Heart right ventricle (tissue), 16 donors: ENCODE results near the gene DDX47. TPM values are rescaled to one million over a fixed set of nuclear protein-coding genes. Genes with fewer than 3 reads are reported as not detected.

ENCODE experiments used
- ATAC-seq, 8 donors: fragments of 200-7000 bp; cut with Tn5 transposase; one replicate each; pipeline ENCODE4 v1.9.1; 2020; ENCODE audit warnings: mild to moderate bottlenecking in 8 of 8, moderate library complexity in 8 of 8, moderate number of reproducible peaks in 1 of 8
- DNase-seq, 2 donors: peaks; one replicate each; pipeline ENCODE4 v3.0.0-alpha.2; 2020
- H3K27ac ChIP-seq, 10 donors: fragments of 200-600 bp; sonication (generic) in 2 of 10; one replicate each; pipeline versions ENCODE4 v1.5.0 to v1.8.0; 2020 to 2022; ENCODE audit warnings: mild to moderate bottlenecking in 3 of 10
- H3K27me3 ChIP-seq, 7 donors: fragments of 200-600 bp; one replicate each; pipeline ENCODE4 v1.8.0; 2021 to 2022; ENCODE audit warnings: mild to moderate bottlenecking in 2 of 7
- H3K36me3 ChIP-seq, 9 donors: fragments of 200-600 bp; sonication (generic) in 1 of 9; one replicate each; pipeline versions ENCODE4 v1.5.0 to v1.8.0; 2020 to 2022; ENCODE audit warnings: mild to moderate bottlenecking in 2 of 9
- H3K4me1 ChIP-seq, 9 donors: fragments of 200-600 bp; sonication (generic) in 1 of 9; one replicate each; pipeline versions ENCODE4 v1.5.0 to v1.8.0; 2020 to 2022; ENCODE audit warnings: mild to moderate bottlenecking in 4 of 9
- H3K4me3 ChIP-seq, 10 donors: fragments of 200-600 bp; sonication (generic) in 2 of 10; one replicate each; pipeline versions ENCODE4 v1.5.0 to v1.8.0; 2020 to 2022; ENCODE audit warnings: mild to moderate bottlenecking in 7 of 10, moderate library complexity in 2 of 10
- H3K9me3 ChIP-seq, 11 donors: fragments of 200-600 bp in 10 of 11; sonication (generic) in 2 of 11; one replicate each; pipeline versions ENCODE4 v1.5.0 to v1.8.0; 2013 to 2022; ENCODE audit warnings: mild to moderate bottlenecking in 2 of 11, control low read depth in 1 of 11, moderate library complexity in 1 of 11
- whole genome bisulfite sequencing, 2 donors: extraction: QIAGEN DNeasy Blood & Tissue Kit; methylation state at CpG; one replicate each; pipeline ENCODE4 v1.1.7; 2013; ENCODE audit warnings: inconsistent platforms in 1 of 2; 5-methylcytosine and 5-hydroxymethylcytosine counted together
- intact Hi-C, 10 donors: fragments of 100-400 bp; cut with DNase I; formaldehyde crosslinking; loops; one replicate each; pipeline versions ENCODE4 v1.11.1 to v1.14.2; 2022
- polyA plus RNA-seq, 2 donors: library from polyadenylated mRNA; stranded (reverse); fragments of 200-250 nt; gene quantifications; one replicate each; pipeline ENCODE4 v1.2.3, GENCODE V29; 2013
- total RNA-seq, 10 donors: library from RNA; stranded (reverse); fragmentation: NEBNext Ultra II Directional in 3 of 10; extraction: Animal tissue kit (Norgen Biotek cat#: 25700) in 3 of 10; gene quantifications; one replicate each; pipeline versions ENCODE4 v1.2.1 to v1.2.4, GENCODE V29; 2021 to 2023
- TF ChIP-seq, protein P1 (sequence below), 9 donors: fragments of 200-600 bp; sonication (generic) in 2 of 9; IDR thresholded peaks; one replicate each; pipeline versions ENCODE4 v1.5.0 to v1.8.0; 2021 to 2022; ENCODE audit warnings: antibody characterized with exemption in 9 of 9, mild to moderate bottlenecking in 5 of 9, moderate library complexity in 1 of 9
- donor health status: Arrhythmogenic right ventricular cardiomyopathy.
- donor health status: ischemic (EF 13 %, LVEDD 7.1; RV severe dilation, severe dysfunction).
- donor health status: healthy with polysubstance abuse.
- donor health status: DM: no; HTN: yes; CAD: no.
- donor health status: DM: no; HTN: no; CAD: no.
- donor health status: ischemic (EF 25% LVEDD 6.9; RV normal size, moderate dysfunction).
- donor health status: ischemic (EF 25% LVEDD 5.7; RV mildly dilated, moderate dysfunction).
- donor health status: healthy.
- donor health status: DM: yes; HTN: yes; CAD: no.
- donor health status: Ischemic cardiomyopathy.
- donor health status: ischemic (EF 35%, LVEDD 5.7; RV mildly dilated, moderate dysfunction).
- donor health status: nonischemic (EF 11% LVEDD 7.7; RV severe dilation, severe dysfunction).
- donor health status: DM: yes; HTN: yes; CAD: no.
- donor health status: PGD.
- donor health status: ischemic (EF 29% LVEDD 5.4; RV normal size, mild dysfunction).
- donor health status: nonischemic (EF 23%, LVEDD 6.1; RV moderate dilation, normal function).

DDX47 gene
- total and polyA plus RNA-seq, 12 donors = 16.8 to 32.3 (median 29.7) TPM

DNA sequence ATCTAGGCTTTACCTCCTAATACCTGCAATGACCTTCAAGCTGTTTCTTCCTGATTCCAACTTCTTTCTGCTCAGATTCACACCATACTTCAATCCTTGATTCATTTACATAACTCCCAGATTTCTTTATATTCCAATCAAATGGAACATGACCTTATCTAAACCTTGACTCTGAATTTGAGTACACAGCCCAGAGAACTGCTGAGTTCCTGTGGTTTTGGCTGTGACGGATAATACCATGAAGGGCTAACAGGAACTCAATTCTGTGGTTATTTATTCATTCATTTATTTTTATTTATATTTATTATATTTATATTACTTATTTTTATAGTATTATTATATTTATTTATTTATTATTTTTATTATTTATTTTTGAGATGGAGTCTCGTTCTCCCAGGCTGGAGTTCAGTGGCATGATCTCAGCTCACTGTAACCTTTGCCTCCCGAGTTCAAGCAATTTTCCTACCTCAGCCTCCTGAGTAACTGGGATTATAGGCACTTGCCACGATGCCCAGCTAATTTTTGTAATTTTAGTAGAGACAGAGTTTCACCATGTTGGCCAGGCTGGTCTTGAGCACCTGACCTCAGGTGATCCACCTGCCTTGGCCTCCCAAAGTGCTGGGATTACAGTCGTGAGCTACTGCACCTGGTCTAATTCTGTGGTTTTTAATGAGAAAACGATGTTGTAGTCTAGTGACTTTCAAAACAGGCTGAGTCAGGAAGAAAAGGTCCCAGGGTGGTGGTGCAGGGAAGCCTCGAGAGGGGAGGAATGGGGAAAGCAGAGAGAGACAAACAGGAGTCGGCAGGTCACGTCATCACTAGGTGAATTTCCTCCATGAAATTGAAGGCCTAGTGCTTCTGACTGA lies 16.0 kb upstream of the DDX47 start:
- H3K36me3 ChIP-seq = no peaks in the 10 kb centered on the region
- no peak overlapping the region for H3K27ac ChIP-seq
- 95 to 96% methylated on average over 9 of the region's 9 CpGs for WGBS, 2 donors
- DNase-seq (no peak), ATAC-seq (no peak)
- intact Hi-C loops = no loop called here
- H3K27me3 ChIP-seq = no peaks in the 10 kb centered on the region
- TF ChIP-seq, protein P1, sequence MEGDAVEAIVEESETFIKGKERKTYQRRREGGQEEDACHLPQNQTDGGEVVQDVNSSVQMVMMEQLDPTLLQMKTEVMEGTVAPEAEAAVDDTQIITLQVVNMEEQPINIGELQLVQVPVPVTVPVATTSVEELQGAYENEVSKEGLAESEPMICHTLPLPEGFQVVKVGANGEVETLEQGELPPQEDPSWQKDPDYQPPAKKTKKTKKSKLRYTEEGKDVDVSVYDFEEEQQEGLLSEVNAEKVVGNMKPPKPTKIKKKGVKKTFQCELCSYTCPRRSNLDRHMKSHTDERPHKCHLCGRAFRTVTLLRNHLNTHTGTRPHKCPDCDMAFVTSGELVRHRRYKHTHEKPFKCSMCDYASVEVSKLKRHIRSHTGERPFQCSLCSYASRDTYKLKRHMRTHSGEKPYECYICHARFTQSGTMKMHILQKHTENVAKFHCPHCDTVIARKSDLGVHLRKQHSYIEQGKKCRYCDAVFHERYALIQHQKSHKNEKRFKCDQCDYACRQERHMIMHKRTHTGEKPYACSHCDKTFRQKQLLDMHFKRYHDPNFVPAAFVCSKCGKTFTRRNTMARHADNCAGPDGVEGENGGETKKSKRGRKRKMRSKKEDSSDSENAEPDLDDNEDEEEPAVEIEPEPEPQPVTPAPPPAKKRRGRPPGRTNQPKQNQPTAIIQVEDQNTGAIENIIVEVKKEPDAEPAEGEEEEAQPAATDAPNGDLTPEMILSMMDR (IDR thresholded peaks at IDR 0.05) = no peak
- no peaks in the 10 kb centered on the region for H3K9me3 ChIP-seq
- H3K4me3 ChIP-seq = no peak overlapping the region
- H3K4me1 ChIP-seq = peaks cover 0 to 10% (median 5%) of the 10 kb centered on the region in 9 donors

DNA sequence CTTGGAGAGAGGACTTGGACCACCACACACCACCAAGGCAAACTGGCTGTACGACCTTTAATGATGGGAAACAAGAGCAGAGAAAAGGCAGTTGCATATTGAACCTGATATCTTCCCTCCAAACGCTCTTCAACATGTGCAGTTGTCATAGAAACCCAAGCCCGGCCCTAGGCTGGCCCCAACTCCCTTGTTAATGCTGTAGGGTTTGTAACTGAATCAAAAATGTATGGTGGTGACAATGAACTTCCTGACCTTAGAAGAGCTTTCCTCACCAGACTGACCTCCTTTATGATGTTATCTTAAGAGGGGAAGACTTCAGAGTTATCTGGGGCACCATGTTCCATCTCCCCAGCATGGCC lies 15.4 kb upstream of the DDX47 start:
- no peak overlapping the region for H3K4me3 ChIP-seq
- H3K27ac ChIP-seq = no peak overlapping the region
- intact Hi-C loops = no loop called here
- peaks cover 0 to 4% (median 2%) of the 10 kb centered on the region in 9 donors for H3K4me1 ChIP-seq
- WGBS, 2 donors = 88% methylated on average over 3 of the region's 3 CpGs
- no peaks in the 10 kb centered on the region for H3K36me3 ChIP-seq
- H3K9me3 ChIP-seq = no peaks in the 10 kb centered on the region
- H3K27me3 ChIP-seq = no peaks in the 10 kb centered on the region
- TF ChIP-seq, protein P1 (IDR thresholded peaks at IDR 0.05) = no peak
- no peak for DNase-seq
- no peak for ATAC-seq

DNA sequence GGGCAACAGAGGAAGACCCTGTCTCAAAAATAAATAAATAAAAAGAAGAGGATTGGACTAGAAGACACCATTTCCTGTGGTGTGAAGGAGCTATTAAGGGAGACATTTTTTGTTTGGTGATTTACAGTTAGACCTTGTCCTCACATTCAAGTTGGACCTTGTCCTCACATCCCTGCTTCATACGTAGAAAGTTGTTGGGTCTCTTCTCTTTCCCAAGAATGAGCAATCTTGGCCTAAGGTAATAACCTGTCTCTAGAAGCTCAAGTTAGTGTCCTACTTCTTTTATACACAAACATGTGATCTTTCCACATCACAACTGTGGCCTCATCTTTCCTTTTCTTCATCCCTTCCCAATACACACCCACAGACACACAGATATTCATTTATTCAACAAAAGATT lies 14.7 kb upstream of the DDX47 start:
- H3K4me1 ChIP-seq = peaks cover 0 to 11% (median 7%) of the 10 kb centered on the region in 9 donors
- TF ChIP-seq, protein P1 (IDR thresholded peaks at IDR 0.05) = no peak
- H3K27me3 ChIP-seq = no peaks in the 10 kb centered on the region
- H3K9me3 ChIP-seq = no peaks in the 10 kb centered on the region
- ATAC-seq = no peak
- no peak overlapping the region for H3K4me3 ChIP-seq
- intact Hi-C loops = no loop called here
- H3K27ac ChIP-seq = no peak overlapping the region
- H3K36me3 ChIP-seq = no peaks in the 10 kb centered on the region
- no peak for DNase-seq
- WGBS, 2 donors = 93 to 96% methylated on average over 1 of the region's 1 CpG

DNA sequence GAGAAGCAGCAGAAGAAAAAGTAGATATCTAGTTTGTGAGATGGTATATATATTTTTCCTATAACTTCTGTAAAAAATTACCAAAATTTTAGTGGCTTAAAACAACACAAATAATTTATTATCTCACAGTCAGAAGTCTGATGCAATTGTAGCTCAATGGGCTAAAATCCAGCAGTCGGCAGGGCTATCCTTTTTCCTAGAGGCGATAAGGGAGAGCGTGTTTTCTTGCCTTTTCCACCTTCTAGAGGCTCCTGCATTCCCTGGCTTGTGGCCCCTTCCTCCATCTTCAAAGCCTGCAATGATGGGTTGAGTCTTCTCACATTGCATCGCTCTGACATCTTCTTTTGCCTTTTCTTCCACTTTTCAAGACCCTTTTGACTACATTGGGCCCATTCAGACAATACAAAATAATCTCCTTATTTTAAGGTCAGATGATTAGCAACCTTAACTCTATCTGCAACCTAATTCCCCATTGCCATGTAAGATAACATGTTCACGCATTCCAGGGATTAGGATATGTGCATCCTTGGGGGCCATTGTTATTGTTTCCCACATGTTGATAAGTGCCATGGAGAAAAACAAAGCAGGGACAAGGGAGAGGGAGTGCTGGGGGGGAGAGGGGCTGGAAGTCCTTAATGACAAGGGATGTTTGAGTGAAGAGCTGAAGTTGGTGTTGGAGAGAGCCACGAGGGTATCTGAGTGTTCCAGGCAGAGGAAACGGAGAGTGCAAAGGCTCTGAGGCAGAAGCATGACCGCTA lies 13.8 kb upstream of the DDX47 start:
- DNase-seq (no peak), ATAC-seq (no peak)
- H3K27ac ChIP-seq = no peak overlapping the region
- TF ChIP-seq, protein P1 (IDR thresholded peaks at IDR 0.05) = no peak
- H3K4me3 ChIP-seq = no peak overlapping the region
- H3K9me3 ChIP-seq = no peaks in the 10 kb centered on the region
- intact Hi-C loops = no loop called here
- peaks cover 0 to 19% (median 14%) of the 10 kb centered on the region in 9 donors for H3K4me1 ChIP-seq
- 69 to 89% methylated on average over 8 of the region's 8 CpGs for WGBS, 2 donors
- H3K36me3 ChIP-seq = no peaks in the 10 kb centered on the region
- H3K27me3 ChIP-seq = no peaks in the 10 kb centered on the region
